K562 (cell line): ENCODE measurements around the gene GCG. TPM values are rescaled to one million over a fixed set of nuclear protein-coding genes. Genes with fewer than 3 reads are reported as not detected.

Source experiments
- ATAC-seq: fragments of 200-7000 bp; cut with Tn5 transposase; 3 replicates; pipeline ENCODE4 v1.9.1; 2020; ENCODE audit warnings: moderate library complexity
- BruUV-seq: library from RNA; stranded (reverse); fragments of 400-500 nt; replicated peaks from 2 replicates; lab custom pipeline; 2021; lab: Mats Ljungman, UMichigan
- CTCF ChIA-PET: fragments of 300-600 bp; formaldehyde crosslinking; extraction: SDS; loops from one replicate; lab custom pipeline; 2021; ENCODE audit warnings: low intra/inter-chr PET ratio; lab: Yijun Ruan, JAX
- POLR2A ChIA-PET: fragments of 300-600, 350-650 bp; sonication (Branson Sonifier 250); formaldehyde crosslinking; extraction: SDS; loops from one replicate; lab custom pipeline; 2021; ENCODE audit warnings: antibody characterized with exemption, inconsistent platforms; lab: Yijun Ruan, JAX
- DNase-seq, 4 experiments: peaks; one replicate each; pipeline versions ENCODE4 v3.0.0 to v3.0.0-alpha.2; 2011 to 2018; ENCODE audit warnings: low spot score in 3 of 4, mixed read lengths in 3 of 4; ENCODE audit errors: extremely low read depth in 1 of 4
- FAIRE-seq: peaks from 2 replicates; lab custom pipeline; 2011; peaks lifted over from hg19 to GRCh38; lab: Jason Lieb, UNC
- H2AFZ ChIP-seq: 2 replicates; pipeline ENCODE4 v1.6.0; 2011; ENCODE audit warnings: low read depth, low read length, control low read depth, inconsistent platforms
- H3K27ac ChIP-seq: fragments of 200-600 bp; 3 replicates; pipeline ENCODE4 v1.8.0; 2011; ENCODE audit warnings: low read depth, mild to moderate bottlenecking, control low read depth, inconsistent platforms, low read length, moderate library complexity, mixed read lengths; ENCODE audit errors: extremely low read depth
- H3K27me3 ChIP-seq, 2 experiments: fragments of 300-600 bp in 1 of 2; 2 replicates in 1 of 2; 3 replicates in 1 of 2; pipeline versions ENCODE4 v1.6.0 to v1.8.0; 2011; ENCODE audit warnings: inconsistent platforms in 2 of 2, low read length in 2 of 2, mild to moderate bottlenecking in 1 of 2, mixed read lengths in 1 of 2, moderate library complexity in 1 of 2; ENCODE audit not compliant: control insufficient read depth in 2 of 2, insufficient read depth in 2 of 2
- H3K36me3 ChIP-seq: fragments of 300-600 bp; 3 replicates; pipeline ENCODE4 v1.8.0; 2011; ENCODE audit warnings: mild to moderate bottlenecking, low read length, inconsistent platforms; ENCODE audit not compliant: control insufficient read depth, insufficient read depth
- H3K4me1 ChIP-seq, 2 experiments: fragments of 200-600 bp in 1 of 2; replicated peaks in 1 of 2; 2 replicates in 1 of 2; 3 replicates in 1 of 2; pipeline versions ENCODE4 v1.5.1 to v1.8.0; 2011; ENCODE audit warnings: inconsistent platforms in 2 of 2, low read length in 2 of 2, mild to moderate bottlenecking in 1 of 2, mixed read lengths in 1 of 2, moderate library complexity in 1 of 2; ENCODE audit not compliant: control insufficient read depth in 2 of 2, insufficient read depth in 2 of 2
- H3K4me2 ChIP-seq: 2 replicates; pipeline ENCODE4 v1.6.1; 2011; ENCODE audit warnings: low read length, control low read depth, inconsistent platforms, mixed read lengths; ENCODE audit not compliant: insufficient read depth
- H3K4me3 ChIP-seq: fragments of 200-600 bp; sonication (generic), shearing (Covaris generic); 2 replicates; pipeline ENCODE4 v1.5.1; 2016; ENCODE audit warnings: control low read depth, inconsistent platforms
- H3K79me2 ChIP-seq: fragments of 200-600 bp; 3 replicates; pipeline ENCODE4 v1.8.0; 2011; ENCODE audit warnings: low read length, inconsistent platforms; ENCODE audit not compliant: control insufficient read depth, insufficient read depth
- H3K9ac ChIP-seq, 2 experiments: 2 replicates each; pipeline versions ENCODE4 v1.6.0 to v1.6.1; 2011; ENCODE audit warnings: low read depth in 2 of 2, low read length in 2 of 2, control low read depth in 1 of 2, inconsistent platforms in 1 of 2, mild to moderate bottlenecking in 1 of 2, mixed read lengths in 1 of 2; ENCODE audit not compliant: insufficient read depth in 1 of 2
- H3K9me1 ChIP-seq: one replicate; pipeline ENCODE4 v1.6.0; 2011; ENCODE audit warnings: inconsistent platforms, mild to moderate bottlenecking, low read length, moderate library complexity; ENCODE audit not compliant: control insufficient read depth, insufficient read depth
- H3K9me3 ChIP-seq: replicated peaks from 2 replicates; pipeline ENCODE4 v1.5.1; 2011; ENCODE audit warnings: low read depth, low read length, inconsistent platforms; ENCODE audit not compliant: control insufficient read depth, insufficient read depth
- H4K20me1 ChIP-seq: replicated peaks from 2 replicates; pipeline ENCODE4 v1.6.1; 2011; ENCODE audit warnings: low read length, inconsistent platforms, mixed read lengths; ENCODE audit not compliant: control insufficient read depth, insufficient read depth
- ARNT ChIP-seq, 2 experiments: fragments of 450-650 bp; IDR thresholded peaks; 2 replicates each; pipeline ENCODE4 v1.6.1; 2016; ENCODE audit warnings: mild to moderate bottlenecking in 1 of 2
- E2F3 ChIP-seq: fragments of 250-450 bp; sonication (Bioruptor Pico); IDR thresholded peaks from 2 replicates; pipeline ENCODE4 v1.4.0; 2020; ENCODE audit warnings: mild to moderate bottlenecking
- HDAC1 ChIP-seq, 2 experiments: fragments of 450-650 bp; IDR thresholded peaks; 2 replicates each; pipeline ENCODE4 v1.6.1; 2016 to 2017; ENCODE audit warnings: inconsistent platforms in 1 of 2, mild to moderate bottlenecking in 1 of 2, moderate library complexity in 1 of 2
- MEIS2 ChIP-seq: fragments of 450-650 bp; IDR thresholded peaks from 2 replicates; pipeline ENCODE4 v1.6.1; 2014; ENCODE audit warnings: mild to moderate bottlenecking; ENCODE audit not compliant: partially characterized antibody
- NELFE ChIP-seq: IDR thresholded peaks from 2 replicates; pipeline ENCODE4 v1.6.1; 2011; ENCODE audit warnings: mild to moderate bottlenecking; ENCODE audit not compliant: insufficient read depth, insufficient read length
- SMAD2 ChIP-seq: fragments of 150-350 bp; IDR thresholded peaks from 2 replicates; pipeline ENCODE4 v1.6.1; 2014; ENCODE audit warnings: low read depth, mild to moderate bottlenecking, low read length
- TBP ChIP-seq: optimal IDR thresholded peaks from 2 replicates; pipeline ENCODE3; 2011; ENCODE audit warnings: low read depth, low read length, improper control_type of control experiment
- ZBTB11 ChIP-seq, 3 experiments: fragments of 200-800 bp in 1 of 3; fragments of 250-450 bp in 1 of 3; fragments of 450-650 bp in 1 of 3; sonication (Bioruptor Pico) in 1 of 3; sonication (Bioruptor generic) in 1 of 3; formaldehyde crosslinking in 1 of 3; IDR thresholded peaks; 2 replicates each; pipeline versions ENCODE4 v1.6.1 to v1.8.0; 2016 to 2022; ENCODE audit warnings: mild to moderate bottlenecking in 2 of 3, missing genetic modification characterization in 2 of 3, missing compliant biosample characterization in 1 of 3, moderate library complexity in 1 of 3
- ZNF133 ChIP-seq: fragments of 250-450 bp; sonication (Bioruptor Pico); IDR thresholded peaks from 2 replicates; pipeline ENCODE4 v1.4.0; 2020; ENCODE audit warnings: mild to moderate bottlenecking
- ZNF445 ChIP-seq: fragments of 250-450 bp; sonication (Bioruptor Pico); IDR thresholded peaks from 2 replicates; pipeline ENCODE4 v1.4.0; 2020; ENCODE audit warnings: low read depth, mild to moderate bottlenecking, moderate library complexity
- WGBS: fragments of 100-300 bp; shearing (Covaris generic); methylation state at CpG from one replicate; pipeline ENCODE4 v1.1.6; 2016; ENCODE audit warnings: low coverage, mixed read lengths; ENCODE audit not compliant: insufficient coverage; ENCODE audit errors: missing lambda C conversion rate; 5-methylcytosine and 5-hydroxymethylcytosine counted together
- in situ Hi-C: fragments of 300-500 bp; cut with MboI; formaldehyde crosslinking; loops from 4 replicates; pipeline ENCODE4 v1.15.0; 2018; ENCODE audit warnings: inconsistent platforms, mixed read lengths
- intact Hi-C: fragments of 100-400 bp; cut with micrococcal nuclease; formaldehyde crosslinking; loops from 2 replicates; pipeline ENCODE4 v1.14.2; 2022
- polyA plus RNA-seq, 8 experiments: library from polyadenylated mRNA; depleted of rRNA in 4 of 8; stranded (reverse) in 5 of 8; unstranded in 3 of 8; fragments of >200 nt; fragmentation: Nextera tagmentation in 2 of 8; fragmentation: Illumina TruSeq in 1 of 8; extraction: Ambion mirVana in 2 of 8; extraction: Trizol in 1 of 8; gene quantifications; 2 replicates each; pipeline versions ENCODE4 v1.2.1 to v1.2.3, GENCODE V29; 2011 to 2014; ENCODE audit warnings: inconsistent platforms in 1 of 8, missing spikeins in 1 of 8
- total RNA-seq, 7 experiments: library from RNA; depleted of rRNA in 6 of 7; stranded (reverse); fragments of >200 nt in 6 of 7; fragmentation: Illumina TruSeq in 2 of 7; extraction: Trizol in 2 of 7; gene quantifications; 2 replicates each; pipeline versions ENCODE4 v1.2.1 to v1.2.3, GENCODE V29; 2011 to 2021; ENCODE audit warnings: low replicate concordance in 1 of 7
- TF ChIP-seq, protein P1 (sequence below), 2 experiments: fragments of 250-450 bp in 1 of 2; fragments of 450-650 bp in 1 of 2; sonication (Bioruptor Pico) in 1 of 2; IDR thresholded peaks; 2 replicates each; pipeline versions ENCODE4 v1.6.1 to v1.8.0; 2016 to 2021; ENCODE audit warnings: mild to moderate bottlenecking in 2 of 2, moderate library complexity in 2 of 2, missing compliant biosample characterization in 1 of 2, missing genetic modification characterization in 1 of 2
- TF ChIP-seq, protein P2 (sequence below): sonication (generic); formaldehyde crosslinking; IDR thresholded peaks from 2 replicates; pipeline ENCODE4 v1.8.0; 2022; ENCODE audit warnings: missing genetic modification reagents, mild to moderate bottlenecking, borderline replicate concordance

The GCG gene
- total and polyA plus RNA-seq, 9 of the 15 experiments (the other 6 are each of a cell fraction or from before 2014, with no cell fraction given) = not detected

- TF ChIP-seq ZNF445 (CRISPR knock-in tag) (no peak), ZBTB11 (CRISPR knock-in tag; IDR thresholded peaks at IDR 0.05) (no peak), TBP (no peak), SMAD2 (no peak), E2F3 (no peak)
- TF ChIP-seq, protein P1, sequence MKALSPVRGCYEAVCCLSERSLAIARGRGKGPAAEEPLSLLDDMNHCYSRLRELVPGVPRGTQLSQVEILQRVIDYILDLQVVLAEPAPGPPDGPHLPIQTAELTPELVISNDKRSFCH (CRISPR knock-in tag; IDR thresholded peaks at IDR 0.05) = no peak
- TF ChIP-seq, protein P1 (tag; IDR thresholded peaks at IDR 0.05) = no peak
- TF ChIP-seq, all 486 proteins: peak for 0
Observed at GRCh38 chr2:162175714-162176113, 23.7 kb upstream of the GCG start (continued).

- ChIA-PET CTCF (no interaction called here), POLR2A (no interaction called here)
- ATAC-seq = no peak
- Histone ChIP-seq H3K9me3 (no peaks in the 10 kb centered on the region), H3K4me3 (no peak overlapping the region), H3K4me2 (no peak overlapping the region), H3K27me3 (no peaks in the 10 kb centered on the region), H3K9me1 (no peaks in the 10 kb centered on the region), H3K4me1 (no peaks in the 10 kb centered on the region), H4K20me1 (no peaks in the 10 kb centered on the region), H3K27ac (no peak overlapping the region), H2AFZ (no peak overlapping the region), H3K9ac (no peak overlapping the region), H3K36me3 (no peaks in the 10 kb centered on the region), H3K79me2 (no peaks in the 10 kb centered on the region)
- WGBS = 0% methylated on average over 5 of the region's 5 CpGs
- no peak for DNase-seq
- TF ChIP-seq ZNF133 (no peak), HDAC1 (IDR thresholded peaks at IDR 0.05) (no peak), ARNT (IDR thresholded peaks at IDR 0.05) (no peak), MEIS2 (no peak), NELFE (no peak)
- TF ChIP-seq, protein P2, sequence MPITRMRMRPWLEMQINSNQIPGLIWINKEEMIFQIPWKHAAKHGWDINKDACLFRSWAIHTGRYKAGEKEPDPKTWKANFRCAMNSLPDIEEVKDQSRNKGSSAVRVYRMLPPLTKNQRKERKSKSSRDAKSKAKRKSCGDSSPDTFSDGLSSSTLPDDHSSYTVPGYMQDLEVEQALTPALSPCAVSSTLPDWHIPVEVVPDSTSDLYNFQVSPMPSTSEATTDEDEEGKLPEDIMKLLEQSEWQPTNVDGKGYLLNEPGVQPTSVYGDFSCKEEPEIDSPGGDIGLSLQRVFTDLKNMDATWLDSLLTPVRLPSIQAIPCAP (CRISPR knock-in tag) = no peak
- no TSS peak for BruUV-seq
- FAIRE-seq = no peak
- in situ Hi-C loops = no loop called here
- intact Hi-C loops = no loop called here
Observed at GRCh38 chr2:162174746-162175145, 22.7 kb upstream of the GCG start.
